G401.6 (cell line): ENCODE data around the gene SNAPIN.

Experiments
- FAIRE-seq: peaks from 2 replicates; lab custom pipeline; 2012; peaks lifted over from hg19 to GRCh38; lab: Jason Lieb, UNC

SNAPIN gene

DNA sequence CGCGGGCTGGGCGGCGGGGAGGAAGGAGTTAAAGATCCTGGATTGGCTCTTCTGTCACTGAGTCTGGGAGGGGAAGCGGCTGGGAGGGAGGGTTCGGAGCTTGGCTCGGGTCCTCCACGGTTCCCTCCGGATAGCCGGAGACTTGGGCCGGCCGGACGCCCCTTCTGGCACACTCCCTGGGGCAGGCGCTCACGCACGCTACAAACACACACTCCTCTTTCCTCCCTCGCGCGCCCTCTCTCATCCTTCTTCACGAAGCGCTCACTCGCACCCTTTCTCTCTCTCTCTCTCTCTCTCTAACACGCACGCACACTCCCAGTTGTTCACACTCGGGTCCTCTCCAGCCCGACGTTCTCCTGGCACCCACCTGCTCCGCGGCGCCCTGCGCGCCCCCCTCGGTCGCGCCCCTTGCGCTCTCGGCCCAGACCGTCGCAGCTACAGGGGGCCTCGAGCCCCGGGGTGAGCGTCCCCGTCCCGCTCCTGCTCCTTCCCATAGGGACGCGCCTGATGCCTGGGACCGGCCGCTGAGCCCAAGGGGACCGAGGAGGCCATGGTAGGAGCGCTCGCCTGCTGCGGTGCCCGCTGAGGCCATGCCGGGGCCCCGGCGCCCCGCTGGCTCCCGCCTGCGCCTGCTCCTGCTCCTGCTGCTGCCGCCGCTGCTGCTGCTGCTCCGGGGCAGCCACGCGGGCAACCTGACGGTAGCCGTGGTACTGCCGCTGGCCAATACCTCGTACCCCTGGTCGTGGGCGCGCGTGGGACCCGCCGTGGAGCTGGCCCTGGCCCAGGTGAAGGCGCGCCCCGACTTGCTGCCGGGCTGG, 20.2 kb downstream of the SNAPIN start, which contains the start of gene NPR1:
TSS of gene NPR1 (plus strand) at position 170 of the 818 bp plus-strand sequence. CDS start at position 591, 421 bp downstream.
- FAIRE-seq: no peak

DNA sequence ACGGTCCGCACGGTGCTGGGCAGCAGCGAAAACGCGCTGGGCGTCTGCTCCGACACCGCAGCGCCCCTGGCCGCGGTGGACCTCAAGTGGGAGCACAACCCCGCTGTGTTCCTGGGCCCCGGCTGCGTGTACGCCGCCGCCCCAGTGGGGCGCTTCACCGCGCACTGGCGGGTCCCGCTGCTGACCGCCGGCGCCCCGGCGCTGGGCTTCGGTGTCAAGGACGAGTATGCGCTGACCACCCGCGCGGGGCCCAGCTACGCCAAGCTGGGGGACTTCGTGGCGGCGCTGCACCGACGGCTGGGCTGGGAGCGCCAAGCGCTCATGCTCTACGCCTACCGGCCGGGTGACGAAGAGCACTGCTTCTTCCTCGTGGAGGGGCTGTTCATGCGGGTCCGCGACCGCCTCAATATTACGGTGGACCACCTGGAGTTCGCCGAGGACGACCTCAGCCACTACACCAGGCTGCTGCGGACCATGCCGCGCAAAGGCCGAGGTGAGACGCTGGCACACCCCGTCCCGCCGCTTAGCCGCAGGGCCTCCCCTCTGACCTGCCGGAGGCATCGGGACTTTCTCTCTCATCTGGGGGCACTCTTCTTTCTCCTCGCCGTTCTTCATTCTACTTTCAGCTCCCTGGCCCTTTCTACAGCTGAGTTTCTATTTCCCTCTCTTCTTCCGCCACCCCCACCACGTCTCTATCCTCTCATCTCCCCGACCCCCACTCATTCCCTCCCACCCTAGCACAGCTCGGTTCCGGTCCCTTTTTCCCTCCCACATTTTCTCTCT, 21.0 kb downstream of the SNAPIN start:
- FAIRE-seq: no peak

DNA sequence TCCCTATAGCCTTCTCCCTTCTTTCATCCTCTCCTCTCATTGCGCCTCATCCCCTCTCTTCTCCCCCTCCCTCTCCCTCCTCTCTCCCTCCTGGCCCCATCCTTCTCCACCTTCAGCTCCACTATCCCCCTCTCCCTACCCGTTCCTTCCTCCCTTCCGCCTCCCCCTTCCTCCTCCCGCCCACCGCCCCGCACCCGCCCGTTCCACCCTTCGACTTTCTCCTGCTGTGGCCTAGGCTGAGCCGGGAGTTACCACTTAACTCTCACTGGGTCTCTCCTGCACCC, 21.6 kb downstream of the SNAPIN start:
- no peak for FAIRE-seq

GRCh38 chr1:153682730-153683129, 24.2 kb downstream of the SNAPIN start:
- no peak for FAIRE-seq

- FAIRE-seq: no peak
Observed at GRCh38 chr1:153683854-153684253, 25.4 kb downstream of the SNAPIN start.

GRCh38 chr1:153684892-153685291, 26.4 kb downstream of the SNAPIN start:
- FAIRE-seq: no peak

- no peak for FAIRE-seq
Observed at GRCh38 chr1:153685544-153686340, 27.2 kb downstream of the SNAPIN start.

GRCh38 chr1:153687346-153688125, 29.0 kb downstream of the SNAPIN start:
- no peak for FAIRE-seq

DNA sequence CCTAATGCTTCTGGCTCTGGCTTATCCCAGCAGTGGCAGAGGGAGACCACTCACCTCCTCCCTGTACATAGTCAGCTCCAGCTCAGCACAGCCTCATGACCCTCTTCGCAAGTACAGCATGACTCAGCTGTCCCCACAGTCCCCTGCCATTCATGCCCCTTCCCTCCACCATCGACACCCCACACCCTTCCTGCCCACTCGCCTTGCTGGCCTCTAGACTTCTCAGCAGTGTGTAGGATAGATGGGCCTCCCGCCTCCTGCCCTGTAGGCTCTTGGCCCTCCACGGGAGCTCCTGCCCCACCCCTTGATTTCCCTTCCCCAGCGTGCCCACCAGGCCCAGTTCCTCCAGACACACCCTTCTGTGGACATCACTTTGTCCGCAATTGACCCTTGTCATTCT, 29.8 kb downstream of the SNAPIN start:
- no peak for FAIRE-seq

GRCh38 chr1:153688736-153689328, 30.3 kb downstream of the SNAPIN start:
- FAIRE-seq: no peak

- no peak for FAIRE-seq
Observed at GRCh38 chr1:153693466-153693865, 35.0 kb downstream of the SNAPIN start.

DNA sequence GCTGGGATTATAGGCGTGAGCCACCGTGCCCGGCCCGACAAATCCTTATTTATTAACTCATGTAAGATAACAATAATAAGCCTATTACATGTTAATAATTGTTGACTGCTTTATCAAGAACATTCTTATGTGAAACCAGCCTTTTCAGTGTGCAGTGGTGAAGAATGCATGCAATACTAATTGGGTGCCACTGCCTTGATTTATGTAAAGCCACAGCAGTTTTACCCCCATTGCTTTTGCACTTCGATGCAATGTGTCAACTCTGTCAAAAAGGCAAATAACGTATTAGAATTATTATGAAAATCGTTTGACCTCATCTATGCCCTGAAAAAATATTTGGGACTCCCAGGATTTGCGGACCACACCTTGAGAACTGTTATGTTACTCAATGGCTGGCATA, 38.2 kb downstream of the SNAPIN start:
- FAIRE-seq: no peak

DNA sequence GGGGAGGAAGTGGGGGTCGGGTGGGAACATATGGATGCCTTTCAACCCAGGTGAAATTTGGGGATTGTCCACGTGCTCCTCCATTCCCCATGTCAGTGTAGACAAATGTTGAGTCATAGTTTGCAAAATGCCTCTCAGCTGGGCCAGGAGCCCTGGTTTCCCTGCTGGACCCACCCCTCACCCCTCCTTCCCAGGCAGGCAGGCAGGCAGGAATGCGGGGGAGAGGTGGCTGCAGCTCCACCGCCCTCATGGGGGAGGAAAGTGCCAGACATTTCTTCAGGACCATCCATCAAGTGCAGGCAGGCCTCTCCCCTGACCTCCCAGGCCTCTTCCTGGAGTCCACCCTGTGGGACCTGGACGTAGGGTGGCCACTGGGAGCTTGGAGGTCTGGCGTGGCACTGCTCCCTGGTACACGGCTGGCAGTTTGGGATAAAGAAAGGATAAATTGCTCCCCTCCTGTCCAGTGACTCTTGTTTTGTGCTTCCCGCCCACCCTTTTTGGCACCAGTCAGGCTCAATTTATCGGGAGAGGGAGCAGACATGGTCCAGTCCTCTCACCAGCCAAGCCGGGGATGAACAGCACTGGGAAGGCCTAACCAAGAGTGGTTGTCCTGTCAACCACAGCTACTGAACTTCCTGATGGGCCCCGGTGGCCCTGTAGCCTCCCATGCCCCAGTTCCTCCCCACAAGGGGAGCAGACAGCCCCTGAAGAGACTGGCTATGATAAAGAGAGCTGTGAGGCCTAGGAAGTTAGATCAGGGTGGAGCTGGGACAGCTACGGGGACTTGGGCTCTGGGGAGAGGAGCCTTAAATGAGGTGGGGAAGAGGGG, 38.9 kb downstream of the SNAPIN start:
- FAIRE-seq: no peak

- FAIRE-seq: no peak
Observed at GRCh38 chr1:153698020-153698922, 39.8 kb downstream of the SNAPIN start.

DNA sequence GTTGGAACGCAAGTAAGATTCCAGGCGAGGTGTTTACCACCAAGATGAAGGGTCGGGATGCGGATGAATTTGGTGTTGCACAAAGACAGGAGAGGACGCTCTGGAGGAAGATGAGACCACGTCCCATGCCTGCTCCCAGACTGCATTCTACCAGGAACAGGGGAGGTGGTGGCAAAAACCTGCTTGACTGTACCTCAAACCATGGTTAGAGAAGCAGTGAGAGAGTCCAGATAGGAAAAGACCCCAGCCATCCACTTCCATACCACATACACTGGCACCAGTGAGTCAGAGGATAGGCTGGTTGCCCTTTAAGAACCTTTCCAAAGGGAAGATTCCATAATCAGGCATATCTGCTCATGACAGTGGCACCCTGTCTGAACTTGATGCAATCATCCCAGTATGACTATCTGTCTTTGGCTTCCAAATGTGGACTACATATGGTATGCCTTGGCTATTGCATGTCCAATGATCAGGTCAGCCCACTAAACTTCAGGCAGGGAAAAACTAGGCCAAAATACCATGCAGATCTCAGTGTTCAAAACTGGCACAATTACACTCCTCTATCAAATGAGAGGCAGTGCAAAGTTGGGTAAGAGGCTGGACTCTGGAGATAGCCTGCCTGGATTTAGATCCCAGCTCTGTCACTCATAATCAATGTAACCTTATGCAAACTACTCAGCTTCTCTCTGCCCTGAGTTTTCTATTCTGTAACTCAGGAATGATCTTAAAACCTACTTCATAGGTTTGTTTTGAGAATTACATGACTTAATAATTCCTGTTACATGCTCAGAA, 40.6 kb downstream of the SNAPIN start:
- no peak for FAIRE-seq

DNA sequence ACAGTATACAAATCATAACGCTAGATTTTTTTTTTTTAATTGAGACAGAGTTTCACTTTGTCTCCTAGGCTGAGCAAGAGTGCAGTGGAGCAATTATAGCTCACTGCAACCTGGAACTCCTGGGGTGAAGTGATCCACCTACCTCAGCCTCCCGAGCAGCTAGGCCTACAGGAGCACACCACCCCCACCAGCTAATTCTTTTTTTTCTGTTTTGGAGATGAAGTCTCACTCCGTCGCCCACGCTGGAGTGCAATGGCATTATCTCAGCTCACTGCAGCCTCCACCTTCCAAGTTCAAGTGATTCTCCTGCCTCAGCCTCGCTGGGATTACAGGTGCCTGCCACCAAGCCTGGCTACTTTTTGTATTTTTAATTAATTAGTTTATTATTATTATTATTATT, 41.3 kb downstream of the SNAPIN start:
- no peak for FAIRE-seq

DNA sequence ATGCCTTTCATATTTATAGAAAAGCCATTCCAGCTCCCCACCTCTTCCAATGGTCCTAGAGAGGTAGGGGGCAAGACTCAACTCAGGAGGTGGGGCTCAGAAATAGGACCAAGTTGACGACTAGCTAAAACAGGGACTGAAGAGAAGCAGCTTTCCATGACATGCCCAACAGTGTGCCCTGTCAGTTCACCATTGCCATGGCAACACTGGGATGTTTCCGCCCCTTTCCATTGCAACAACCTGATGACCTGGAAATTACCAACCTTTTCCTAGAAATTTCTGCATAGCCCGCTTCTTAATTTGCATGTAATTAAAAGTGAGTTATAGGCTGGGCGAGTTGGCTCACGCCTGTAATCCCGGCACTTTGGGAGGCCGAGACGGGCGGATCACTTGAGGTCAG, 47.0 kb downstream of the SNAPIN start:
- FAIRE-seq: no peak

DNA sequence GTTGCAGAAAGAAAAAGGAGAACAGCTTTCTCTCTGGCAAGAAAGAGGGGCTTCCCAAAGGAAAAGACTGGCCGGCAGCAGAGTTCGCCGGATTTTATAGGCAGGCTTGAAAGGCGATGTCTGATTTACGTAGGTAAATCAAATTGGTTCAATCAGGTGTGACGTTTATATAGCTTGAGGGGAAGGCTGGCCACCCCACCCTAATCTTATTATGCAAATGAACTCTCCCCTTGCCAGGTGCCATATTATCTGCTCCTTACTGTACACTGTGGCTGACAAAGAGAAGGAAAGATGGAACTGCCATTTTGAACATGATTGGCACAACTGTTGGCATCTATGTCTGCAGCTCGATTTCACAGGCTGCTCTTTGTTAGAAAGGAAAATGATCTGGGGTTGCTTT, 52.5 kb downstream of the SNAPIN start:
- FAIRE-seq: no peak
